ENCODE results near the gene CEPT1.

CEPT1 gene

DNA sequence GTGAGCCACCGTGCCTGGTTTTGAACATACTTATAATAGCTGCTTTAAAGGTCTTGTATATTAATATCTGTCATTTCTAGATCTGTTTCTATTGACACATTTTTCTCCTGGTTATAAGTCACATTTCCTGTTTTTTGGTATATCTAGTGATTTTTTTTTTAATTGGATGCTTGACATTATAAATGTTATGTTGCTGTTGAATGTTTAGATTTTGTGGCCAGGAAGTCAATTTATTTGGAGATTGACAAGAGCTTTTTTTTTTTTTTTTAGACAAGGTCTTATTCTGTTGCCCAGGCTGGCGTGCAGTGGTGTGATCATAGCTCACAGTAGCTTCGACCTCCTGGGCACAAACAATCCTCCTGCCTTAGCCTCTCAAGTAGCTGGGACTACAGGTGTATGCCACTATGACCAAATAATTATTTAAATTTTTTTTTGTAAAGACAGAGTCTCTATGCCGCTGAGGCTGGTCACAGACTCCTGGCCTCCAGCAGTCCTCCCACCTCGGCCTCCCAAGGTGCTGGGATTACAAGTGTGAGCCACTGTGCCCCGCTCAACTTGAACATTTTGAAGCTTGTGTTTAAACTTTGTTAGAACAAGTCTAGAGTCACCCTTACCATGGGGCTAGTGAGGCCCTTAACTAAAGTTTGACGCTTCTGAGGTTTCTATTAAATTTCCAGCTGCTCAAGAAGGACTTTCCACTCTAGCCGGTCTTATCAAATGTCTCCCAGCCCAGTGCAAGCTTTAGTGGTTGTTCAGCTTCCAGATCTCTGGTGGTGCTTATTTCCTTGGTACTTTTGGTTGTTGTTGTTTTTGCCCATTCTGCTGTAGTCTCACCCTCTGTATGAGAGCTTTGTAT is 78.9 kb downstream of the CEPT1 start:
- no peak for DNase-seq (ENCODE audit: low read depth)
- TF ChIP-seq, protein P1, sequence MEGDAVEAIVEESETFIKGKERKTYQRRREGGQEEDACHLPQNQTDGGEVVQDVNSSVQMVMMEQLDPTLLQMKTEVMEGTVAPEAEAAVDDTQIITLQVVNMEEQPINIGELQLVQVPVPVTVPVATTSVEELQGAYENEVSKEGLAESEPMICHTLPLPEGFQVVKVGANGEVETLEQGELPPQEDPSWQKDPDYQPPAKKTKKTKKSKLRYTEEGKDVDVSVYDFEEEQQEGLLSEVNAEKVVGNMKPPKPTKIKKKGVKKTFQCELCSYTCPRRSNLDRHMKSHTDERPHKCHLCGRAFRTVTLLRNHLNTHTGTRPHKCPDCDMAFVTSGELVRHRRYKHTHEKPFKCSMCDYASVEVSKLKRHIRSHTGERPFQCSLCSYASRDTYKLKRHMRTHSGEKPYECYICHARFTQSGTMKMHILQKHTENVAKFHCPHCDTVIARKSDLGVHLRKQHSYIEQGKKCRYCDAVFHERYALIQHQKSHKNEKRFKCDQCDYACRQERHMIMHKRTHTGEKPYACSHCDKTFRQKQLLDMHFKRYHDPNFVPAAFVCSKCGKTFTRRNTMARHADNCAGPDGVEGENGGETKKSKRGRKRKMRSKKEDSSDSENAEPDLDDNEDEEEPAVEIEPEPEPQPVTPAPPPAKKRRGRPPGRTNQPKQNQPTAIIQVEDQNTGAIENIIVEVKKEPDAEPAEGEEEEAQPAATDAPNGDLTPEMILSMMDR (IDR thresholded peaks at IDR 0.05; ENCODE audit: control insufficient read depth, insufficient read depth, low read depth, low read length, missing control alignments) = no peak
- no peak overlapping the region for H3K4me3 ChIP-seq (ENCODE audit: control insufficient read depth, low read depth, low read length)

DNA sequence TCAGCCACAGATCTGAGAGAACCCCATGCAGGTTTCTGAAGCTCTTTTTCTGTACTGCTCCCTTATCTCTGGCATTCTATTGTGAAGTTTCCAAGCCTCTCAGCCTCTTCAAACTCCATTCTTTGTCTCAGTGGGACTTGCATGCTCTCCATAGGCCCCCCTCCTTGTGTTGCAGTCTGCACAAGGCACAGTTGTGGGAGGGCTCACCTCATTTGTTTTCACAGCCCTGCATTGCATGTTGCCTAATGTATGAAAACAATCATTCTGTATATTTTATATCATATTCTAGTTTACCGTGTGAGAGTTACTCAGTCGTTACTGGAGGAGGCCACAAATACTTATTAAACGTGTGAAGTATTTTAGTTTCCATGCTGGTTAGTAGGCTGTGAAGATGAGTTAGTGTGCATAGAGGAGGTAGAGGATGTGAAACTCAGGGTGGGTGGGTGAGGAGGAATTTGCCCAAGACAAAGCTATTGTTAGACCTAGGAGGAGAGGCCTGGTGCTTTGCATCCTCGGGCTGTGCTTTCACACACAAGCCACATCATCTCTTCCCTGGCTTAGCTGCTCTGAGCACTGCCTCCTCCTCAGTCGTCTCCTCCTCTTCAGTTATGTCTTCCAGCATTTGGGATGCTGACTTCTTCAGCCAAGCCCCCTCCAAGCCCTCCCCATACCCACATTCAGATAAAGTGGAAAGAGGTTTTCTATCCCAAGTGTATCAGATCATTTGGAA is 79.7 kb downstream of the CEPT1 start:
- H3K4me3 ChIP-seq (ENCODE audit: control insufficient read depth, low read depth, low read length) = no peak overlapping the region
- TF ChIP-seq, protein P1 (IDR thresholded peaks at IDR 0.05; ENCODE audit: control insufficient read depth, insufficient read depth, low read depth, low read length, missing control alignments) = no peak

GRCh38 chr1:111220302-111220890 is 80.4 kb downstream of the CEPT1 start:
- TF ChIP-seq, protein P1 (IDR thresholded peaks at IDR 0.05; ENCODE audit: control insufficient read depth, insufficient read depth, low read depth, low read length, missing control alignments) = no peak
- DNase-seq (ENCODE audit: low read depth) = no peak
- H3K4me3 ChIP-seq (ENCODE audit: control insufficient read depth, low read depth, low read length) = no peak overlapping the region

More for the DNA sequence above, 79.7 kb downstream of the CEPT1 start:
- DNase-seq (ENCODE audit: low read depth) = no peak

GRCh38 chr1:111221276-111221632 is 81.2 kb downstream of the CEPT1 start:
- no peak for DNase-seq (ENCODE audit: low read depth)
- no peak overlapping the region for H3K4me3 ChIP-seq (ENCODE audit: control insufficient read depth, low read depth, low read length)
- TF ChIP-seq, protein P1 (IDR thresholded peaks at IDR 0.05; ENCODE audit: control insufficient read depth, insufficient read depth, low read depth, low read length, missing control alignments) = no peak

DNA sequence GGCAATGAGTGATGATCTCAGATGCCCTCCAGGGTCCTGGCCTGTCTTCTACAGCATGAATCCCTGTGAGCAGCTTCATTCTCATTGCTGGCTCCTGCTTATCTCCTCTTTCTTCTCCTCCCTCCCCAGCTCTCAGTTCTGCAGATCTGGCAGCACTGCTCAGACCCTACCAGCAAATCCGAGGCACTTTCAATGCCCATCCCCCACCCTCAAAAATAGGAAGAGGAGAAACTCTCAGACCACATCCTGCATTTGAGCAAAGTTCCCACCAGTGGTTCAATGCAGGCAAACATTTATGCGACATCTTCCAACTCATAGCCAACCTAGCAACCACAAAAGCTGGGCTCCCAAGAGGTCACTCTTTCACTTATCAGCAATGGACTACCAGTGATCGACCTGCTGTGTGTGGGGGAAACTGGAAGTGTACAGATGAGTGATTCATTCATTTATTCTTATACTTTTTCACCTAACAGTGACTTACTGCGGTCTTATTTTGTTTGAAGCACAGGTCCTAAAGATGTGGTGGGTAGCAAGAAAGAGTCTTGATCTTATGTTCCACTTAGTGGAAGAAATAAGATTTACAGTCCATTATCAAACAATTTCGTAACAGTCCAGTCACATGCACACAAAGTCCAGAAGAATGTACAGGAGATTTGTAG is 81.7 kb downstream of the CEPT1 start:
- TF ChIP-seq, protein P1 (IDR thresholded peaks at IDR 0.05; ENCODE audit: control insufficient read depth, insufficient read depth, low read depth, low read length, missing control alignments) = no peak

More for the DNA sequence above, 81.7 kb downstream of the CEPT1 start:
- DNase-seq (ENCODE audit: low read depth) = no peak
- no peak overlapping the region for H3K4me3 ChIP-seq (ENCODE audit: control insufficient read depth, low read depth, low read length)
